Activated CD8-positive, alpha-beta T cell treated with anti-CD3 and anti-CD28 coated beads for 36 hours (primary cell): ENCODE measurements around the gene MACROD2. TPM values are rescaled to one million over a fixed set of nuclear protein-coding genes. Genes with fewer than 3 reads are reported as not detected.

Experiments used
- ATAC-seq: fragments of 200-7000 bp; cut with Tn5 transposase; one replicate; pipeline ENCODE4 v1.10.0; 2021; ENCODE audit warnings: mild to moderate bottlenecking, moderate library complexity
- CTCF ChIA-PET: fragments of 350-600 bp; sonication (Branson Sonifier 250); formaldehyde crosslinking; loops from one replicate; lab custom pipeline; 2021; ENCODE audit warnings: antibody characterized with exemption; lab: Charles Lee
- POLR2A ChIA-PET: fragments of 350-600 bp; sonication (Branson Sonifier 250); formaldehyde crosslinking; loops from one replicate; lab custom pipeline; 2021; ENCODE audit warnings: antibody characterized with exemption; lab: Charles Lee
- DNase-seq: peaks from one replicate; pipeline ENCODE4 v3.0.0-alpha.2; 2020
- H3K27ac Mint-ChIP-seq: one replicate; pipeline ENCODE4 v1.8.0; 2021; ENCODE audit warnings: mild to moderate bottlenecking, mixed read lengths
- H3K27me3 Mint-ChIP-seq: one replicate; pipeline ENCODE4 v1.8.0; 2021; ENCODE audit warnings: mixed read lengths
- H3K36me3 Mint-ChIP-seq: one replicate; pipeline ENCODE4 v1.8.0; 2021; ENCODE audit warnings: low read depth, mixed read lengths
- H3K4me1 Mint-ChIP-seq: one replicate; pipeline ENCODE4 v1.8.0; 2021; ENCODE audit warnings: low read depth, mixed read lengths
- H3K4me3 Mint-ChIP-seq: one replicate; pipeline ENCODE4 v1.8.0; 2021; ENCODE audit warnings: mild to moderate bottlenecking, moderate library complexity, mixed read lengths
- H3K9me3 Mint-ChIP-seq: one replicate; pipeline ENCODE4 v1.8.0; 2021; ENCODE audit warnings: mixed read lengths
- intact Hi-C: fragments of 100-400 bp; cut with micrococcal nuclease; formaldehyde crosslinking; loops from one replicate; pipeline ENCODE4 v1.10.0; 2022
- total RNA-seq, 2 experiments: library from RNA; stranded (reverse); gene quantifications; one replicate each; pipeline ENCODE4 v1.2.3, GENCODE V29; 2021
- TF ChIP-seq, protein P1 (sequence below): fragments of 200-600 bp; IDR thresholded peaks from one replicate; pipeline ENCODE4 v1.8.0; 2022; ENCODE audit warnings: antibody characterized with exemption, mild to moderate bottlenecking

MACROD2 gene
- total RNA-seq, 2 experiments from 2014 or later: not detected

DNA sequence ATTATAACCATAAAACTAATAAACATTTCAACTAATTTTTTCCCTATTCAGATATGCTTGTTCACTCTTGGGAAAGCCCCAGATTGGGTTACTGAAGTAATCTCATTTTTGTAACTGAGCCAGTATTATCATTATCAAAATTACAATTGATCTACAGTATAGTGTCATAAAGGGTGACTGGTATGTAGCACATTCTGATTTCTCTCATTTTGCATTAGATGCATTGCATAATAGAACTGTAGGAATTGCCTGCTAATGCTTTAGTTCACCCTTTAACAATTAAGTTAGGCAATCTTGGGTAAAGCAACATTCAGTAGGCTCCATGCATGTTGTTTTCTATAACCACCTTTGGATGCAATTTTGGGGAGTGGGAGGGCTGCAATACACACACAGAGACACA lies 492.9 kb downstream of the MACROD2 start:
- ChIA-PET POLR2A (no interaction called here), CTCF (no interaction called here)
- TF ChIP-seq, protein P1, sequence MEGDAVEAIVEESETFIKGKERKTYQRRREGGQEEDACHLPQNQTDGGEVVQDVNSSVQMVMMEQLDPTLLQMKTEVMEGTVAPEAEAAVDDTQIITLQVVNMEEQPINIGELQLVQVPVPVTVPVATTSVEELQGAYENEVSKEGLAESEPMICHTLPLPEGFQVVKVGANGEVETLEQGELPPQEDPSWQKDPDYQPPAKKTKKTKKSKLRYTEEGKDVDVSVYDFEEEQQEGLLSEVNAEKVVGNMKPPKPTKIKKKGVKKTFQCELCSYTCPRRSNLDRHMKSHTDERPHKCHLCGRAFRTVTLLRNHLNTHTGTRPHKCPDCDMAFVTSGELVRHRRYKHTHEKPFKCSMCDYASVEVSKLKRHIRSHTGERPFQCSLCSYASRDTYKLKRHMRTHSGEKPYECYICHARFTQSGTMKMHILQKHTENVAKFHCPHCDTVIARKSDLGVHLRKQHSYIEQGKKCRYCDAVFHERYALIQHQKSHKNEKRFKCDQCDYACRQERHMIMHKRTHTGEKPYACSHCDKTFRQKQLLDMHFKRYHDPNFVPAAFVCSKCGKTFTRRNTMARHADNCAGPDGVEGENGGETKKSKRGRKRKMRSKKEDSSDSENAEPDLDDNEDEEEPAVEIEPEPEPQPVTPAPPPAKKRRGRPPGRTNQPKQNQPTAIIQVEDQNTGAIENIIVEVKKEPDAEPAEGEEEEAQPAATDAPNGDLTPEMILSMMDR: no peak
- ATAC-seq (no peak), DNase-seq (no peak)
- Mint-ChIP-seq H3K9me3 (peaks cover 7% of the 10 kb centered on the region), H3K27ac (no peak overlapping the region), H3K36me3 (no peaks in the 10 kb centered on the region), H3K27me3 (no peaks in the 10 kb centered on the region), H3K4me3 (no peak overlapping the region), H3K4me1 (no peaks in the 10 kb centered on the region)
- intact Hi-C loops: no loop called here

DNA sequence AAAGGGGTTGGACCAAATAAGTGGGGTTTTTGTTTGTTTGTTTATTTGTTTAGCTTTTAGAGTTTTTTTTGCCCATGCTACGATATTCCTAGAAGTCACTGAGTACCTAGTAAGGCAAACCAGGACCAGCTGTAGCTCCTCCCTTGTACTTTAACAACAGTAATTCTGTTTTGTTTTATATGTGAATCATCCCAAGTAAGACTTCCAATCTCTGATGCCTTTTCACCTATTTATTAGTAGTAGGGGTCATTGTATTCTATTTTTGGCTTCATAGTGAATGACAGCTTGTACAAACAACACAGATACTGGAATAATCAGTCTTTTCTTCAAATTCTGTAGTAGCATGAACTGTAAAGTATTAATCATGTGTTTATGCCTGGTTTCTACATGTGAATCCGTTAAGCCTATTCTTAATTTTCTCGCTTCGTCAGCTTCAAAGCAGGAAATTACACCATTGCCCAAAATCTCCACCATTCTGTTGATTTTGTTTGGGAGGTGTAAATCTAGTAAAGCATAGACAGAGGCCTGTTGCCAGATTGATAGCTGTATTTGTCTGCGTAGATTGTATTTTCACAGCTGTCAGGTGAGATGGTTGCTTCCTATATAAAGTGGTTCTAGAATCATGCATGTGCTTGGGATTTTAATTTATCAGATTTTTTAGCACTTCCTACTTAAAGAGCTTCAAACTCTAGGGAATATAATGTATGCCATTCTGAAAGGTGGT lies 493.6 kb downstream of the MACROD2 start:
- TF ChIP-seq, protein P1: no peak
- intact Hi-C loops: no loop called here
- ATAC-seq (no peak), DNase-seq (no peak)
- Mint-ChIP-seq H3K9me3 (peaks cover 7% of the 10 kb centered on the region), H3K4me3 (no peak overlapping the region), H3K4me1 (no peaks in the 10 kb centered on the region), H3K36me3 (no peaks in the 10 kb centered on the region), H3K27me3 (no peaks in the 10 kb centered on the region), H3K27ac (no peak overlapping the region)
- POLR2A ChIA-PET: no interaction called here
- CTCF ChIA-PET: no interaction called here

DNA sequence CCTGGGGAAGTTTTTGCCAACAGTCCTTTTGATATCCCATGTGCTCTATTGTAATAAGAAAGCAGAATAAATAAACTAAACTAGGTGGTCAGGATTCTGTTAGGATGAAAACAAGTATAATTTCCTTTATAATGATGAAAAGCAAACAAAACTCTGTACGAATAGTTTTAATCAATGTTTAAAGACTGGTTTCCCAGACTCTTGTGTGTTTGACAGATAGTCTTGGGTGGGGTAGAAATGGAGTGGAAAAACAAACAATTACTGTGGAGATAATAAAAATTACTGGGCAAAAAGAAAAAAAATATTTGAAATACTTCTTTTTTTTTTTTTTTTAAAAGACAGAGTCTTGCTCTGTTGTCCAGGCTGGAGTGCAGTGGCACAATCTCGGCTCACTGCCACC lies 494.2 kb downstream of the MACROD2 start:
- intact Hi-C loops: no loop called here
- no peaks in the 10 kb centered on the region for H3K4me1 Mint-ChIP-seq
- ATAC-seq: no peak
- ChIA-PET POLR2A (no interaction called here), CTCF (no interaction called here)
- DNase-seq: no peak
- no peaks in the 10 kb centered on the region for H3K27me3 Mint-ChIP-seq
- no peaks in the 10 kb centered on the region for H3K36me3 Mint-ChIP-seq
- peaks cover 7% of the 10 kb centered on the region for H3K9me3 Mint-ChIP-seq
- H3K4me3 Mint-ChIP-seq: no peak overlapping the region
- TF ChIP-seq, protein P1: no peak
- no peak overlapping the region for H3K27ac Mint-ChIP-seq

DNA sequence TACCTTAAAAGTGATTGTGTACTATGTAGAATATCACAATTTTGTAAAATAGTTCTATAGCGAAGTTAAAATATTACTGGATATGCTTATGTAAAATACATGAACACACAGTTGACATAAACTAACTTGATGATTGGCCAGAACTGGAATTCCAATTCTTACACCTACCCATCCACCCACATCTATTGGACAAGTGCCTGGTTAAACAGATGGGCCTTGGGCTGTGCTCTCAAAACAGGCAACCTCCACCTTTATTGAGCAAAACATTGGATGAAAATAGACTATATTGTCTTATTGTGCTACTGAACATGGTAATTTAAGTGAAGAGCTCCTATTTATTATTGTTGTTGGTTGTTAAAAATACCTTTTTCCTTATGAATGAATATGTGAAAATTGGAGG lies 496.1 kb downstream of the MACROD2 start:
- H3K4me1 Mint-ChIP-seq: no peaks in the 10 kb centered on the region
- intact Hi-C loops: no loop called here
- POLR2A ChIA-PET: no interaction called here
- no peak overlapping the region for H3K27ac Mint-ChIP-seq
- CTCF ChIA-PET: no interaction called here
- H3K27me3 Mint-ChIP-seq: no peaks in the 10 kb centered on the region
- H3K36me3 Mint-ChIP-seq: no peaks in the 10 kb centered on the region
- no peak for DNase-seq
- no peak overlapping the region for H3K4me3 Mint-ChIP-seq
- H3K9me3 Mint-ChIP-seq: no peaks in the 10 kb centered on the region
- TF ChIP-seq, protein P1: no peak
- no peak for ATAC-seq

DNA sequence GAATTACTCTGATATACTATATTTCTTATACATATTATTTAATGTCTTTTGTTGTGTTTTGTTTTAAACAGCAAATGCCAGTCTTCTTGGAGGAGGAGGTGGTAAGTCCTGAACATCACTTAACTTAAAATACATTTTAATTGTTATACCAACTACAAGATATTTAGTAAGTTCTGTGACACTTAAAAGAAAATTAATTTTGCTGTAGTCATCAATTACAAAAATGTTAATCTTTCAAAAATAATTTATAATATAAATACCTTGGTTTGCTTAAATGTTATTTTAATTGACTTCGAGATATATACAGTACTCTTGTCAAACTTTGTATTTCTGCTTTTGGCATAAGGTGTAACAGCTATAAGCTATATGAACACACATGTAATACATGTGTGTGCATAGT lies 498.1 kb downstream of the MACROD2 start:
- CTCF ChIA-PET: no interaction called here
- no peak overlapping the region for H3K27ac Mint-ChIP-seq
- no peak overlapping the region for H3K4me3 Mint-ChIP-seq
- ATAC-seq: no peak
- POLR2A ChIA-PET: no interaction called here
- TF ChIP-seq, protein P1: no peak
- no peaks in the 10 kb centered on the region for H3K4me1 Mint-ChIP-seq
- DNase-seq: no peak
- H3K27me3 Mint-ChIP-seq: no peaks in the 10 kb centered on the region
- no peaks in the 10 kb centered on the region for H3K36me3 Mint-ChIP-seq
- intact Hi-C loops: no loop called here
- H3K9me3 Mint-ChIP-seq: no peaks in the 10 kb centered on the region
